Ecto neural progenitor cell (in vitro differentiated cells): ENCODE measurements around the gene RSAD1.
A peak's percentile ranks its signal among the peaks of the same experiment; 100 is the strongest.
"Not testable (repeated sequence)": the region's sequence is repeated elsewhere in the genome, so short reads cannot be mapped to it uniquely, and the experiment has no call there.

Experiments used
- DNase-seq: peaks from one replicate; pipeline ENCODE4 v3.0.0-alpha.2; 2018; ENCODE audit warnings: low spot score

The RSAD1 gene

DNA sequence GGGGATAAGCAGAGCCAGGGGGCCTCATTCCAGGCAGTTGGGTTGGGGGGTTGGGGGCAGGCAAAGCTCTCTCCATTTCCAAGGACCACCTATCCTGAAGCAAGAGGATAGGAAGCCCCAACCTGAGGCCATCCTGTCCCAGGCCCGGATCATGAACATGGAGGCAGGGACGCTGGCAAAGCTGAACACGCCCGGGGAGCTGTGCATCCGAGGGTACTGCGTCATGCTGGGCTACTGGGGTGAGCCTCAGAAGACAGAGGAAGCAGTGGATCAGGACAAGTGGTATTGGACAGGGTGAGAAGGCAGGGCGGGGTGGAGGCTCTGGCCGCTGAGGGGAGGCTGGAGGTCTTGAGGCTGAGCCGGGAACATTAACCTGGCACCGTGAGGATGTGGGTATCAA lies 6.4 kb upstream of the RSAD1 start:
- no peak for DNase-seq

DNA sequence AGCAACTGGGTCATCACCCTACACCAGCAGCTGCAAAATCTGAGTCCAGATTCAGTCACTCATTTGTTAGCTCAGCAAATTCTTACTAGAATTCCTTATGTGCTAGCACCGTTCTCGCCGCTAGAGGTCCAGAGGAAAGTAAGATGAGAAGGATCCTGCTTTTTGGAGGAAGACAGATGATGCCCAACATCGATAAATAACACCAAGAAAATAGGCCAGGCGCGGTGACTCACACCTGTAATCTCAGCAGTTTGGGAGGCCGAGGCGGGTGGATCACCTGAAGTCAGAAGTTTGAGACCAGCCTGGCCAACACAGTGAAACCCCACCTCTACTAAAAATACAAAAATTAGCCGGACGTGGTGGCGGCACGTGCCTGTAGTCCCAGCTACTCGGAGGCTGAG lies 5.9 kb upstream of the RSAD1 start:
- DNase-seq = not testable (repeated sequence)

GRCh38 chr17:50473901-50474300 lies 4.8 kb upstream of the RSAD1 start:
- DNase-seq = no peak

DNA sequence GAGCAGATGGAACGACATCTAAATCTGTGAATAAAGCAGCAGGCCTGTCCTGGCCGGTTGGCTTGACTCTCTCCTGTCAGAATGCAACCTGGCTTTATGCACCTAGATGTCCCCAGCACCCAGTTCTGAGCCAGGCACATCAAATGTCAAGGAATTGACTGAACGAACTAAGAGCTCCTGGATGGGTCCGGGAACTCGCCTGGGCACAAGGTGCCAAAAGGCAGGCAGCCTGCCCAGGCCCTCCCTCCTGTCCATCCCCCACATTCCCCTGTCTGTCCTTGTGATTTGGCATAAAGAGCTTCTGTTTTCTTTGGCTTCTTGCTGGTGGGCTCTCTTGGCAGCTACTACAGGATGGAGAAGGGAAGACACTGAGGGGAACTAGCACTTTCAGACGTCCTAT lies 4.1 kb upstream of the RSAD1 start:
- no peak for DNase-seq

GRCh38 chr17:50475362-50475761 lies 3.3 kb upstream of the RSAD1 start:
- DNase-seq = no peak

- DNase-seq = not testable (repeated sequence)
Measured at GRCh38 chr17:50475775-50476544, 2.7 kb upstream of the RSAD1 start.

GRCh38 chr17:50476545-50477315 lies 1.9 kb upstream of the RSAD1 start:
- DNase-seq = no peak

DNA sequence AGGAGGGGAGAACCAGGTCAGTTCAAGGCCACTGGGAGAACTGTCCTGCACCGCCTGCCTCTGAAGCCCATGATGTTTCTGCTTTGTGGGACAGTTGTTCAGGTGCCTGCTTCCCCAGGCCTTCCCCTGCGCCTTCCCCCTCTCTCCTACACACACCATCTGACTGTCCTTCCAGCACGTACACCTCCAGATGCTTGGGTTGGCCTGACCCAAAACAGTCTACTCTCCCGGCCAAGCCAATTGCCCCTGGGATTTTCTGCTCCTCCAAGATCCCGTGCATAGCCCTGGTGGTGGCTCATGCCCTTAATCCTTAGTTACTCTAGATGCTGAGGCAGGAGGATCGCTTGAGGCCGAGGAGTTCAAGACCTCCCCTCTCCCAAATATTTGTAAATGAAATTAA lies 684 bp upstream of the RSAD1 start:
- DNase-seq = no peak

GRCh38 chr17:50479522-50480141 lies 972 bp downstream of the RSAD1 start:
- DNase-seq = peak; percentile 89

GRCh38 chr17:50480142-50480764 lies 1.6 kb downstream of the RSAD1 start:
- no peak for DNase-seq

- no peak for DNase-seq
Measured at GRCh38 chr17:50480854-50481490, 2.3 kb downstream of the RSAD1 start.

- no peak for DNase-seq
Measured at GRCh38 chr17:50481648-50482047, 3.0 kb downstream of the RSAD1 start.

DNA sequence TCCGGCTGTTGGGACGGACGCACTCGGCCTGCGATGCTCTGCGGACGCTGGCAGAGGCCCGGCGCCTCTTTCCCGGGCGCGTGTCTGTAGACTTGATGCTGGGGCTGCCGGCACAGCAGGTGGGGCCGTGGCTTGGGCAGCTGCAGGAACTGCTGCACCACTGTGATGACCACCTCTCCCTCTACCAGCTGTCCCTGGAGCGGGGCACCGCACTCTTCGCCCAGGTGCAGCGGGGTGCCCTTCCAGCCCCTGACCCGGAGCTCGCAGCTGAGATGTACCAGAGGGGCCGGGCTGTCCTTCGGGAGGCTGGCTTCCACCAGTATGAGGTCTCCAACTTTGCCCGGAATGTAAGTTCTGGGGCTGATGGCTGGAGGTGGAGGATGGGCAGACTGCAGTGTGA lies 3.5 kb downstream of the RSAD1 start:
- DNase-seq = no peak

- DNase-seq = peak; percentile 92
Measured at GRCh38 chr17:50482516-50482915, 3.9 kb downstream of the RSAD1 start.

- DNase-seq = no peak
Measured at GRCh38 chr17:50483266-50483665, 4.6 kb downstream of the RSAD1 start.

DNA sequence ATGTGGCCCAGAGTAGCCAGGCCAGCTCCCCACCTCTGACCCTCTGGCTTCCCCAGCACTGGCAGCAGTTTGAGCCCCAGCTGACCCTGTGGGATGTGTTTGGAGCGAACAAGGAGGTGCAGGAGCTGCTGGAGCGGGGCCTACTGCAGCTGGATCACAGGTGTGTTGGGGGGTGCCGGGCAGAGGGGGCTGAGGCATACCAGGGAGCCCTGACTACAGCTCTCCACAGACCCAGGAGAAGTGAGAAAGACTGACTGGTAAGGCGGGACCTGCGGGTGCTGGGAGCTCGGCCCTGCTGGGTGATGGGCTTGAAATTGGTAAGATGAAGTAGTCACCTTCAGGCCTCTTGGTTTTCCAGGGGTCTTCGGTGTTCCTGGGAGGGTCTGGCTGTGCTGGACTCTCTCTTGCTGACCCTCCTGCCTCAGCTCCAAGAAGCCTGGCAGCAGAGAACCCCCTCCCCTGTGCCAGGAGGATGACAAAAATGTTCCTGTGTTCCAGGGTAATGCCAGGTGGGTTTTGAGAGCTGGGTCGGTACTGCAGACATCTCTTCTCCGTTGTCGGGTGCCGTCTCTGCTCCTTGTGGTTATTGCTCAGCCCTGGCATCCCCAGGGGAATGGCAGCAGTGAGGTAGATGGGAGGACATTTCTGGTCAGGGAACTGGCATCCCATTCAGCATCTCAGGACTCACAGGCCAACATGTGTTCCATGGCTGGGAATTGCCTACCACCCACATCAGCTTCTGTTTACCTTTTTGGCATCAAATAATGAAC lies 5.9 kb downstream of the RSAD1 start:
- DNase-seq = no peak

- no peak for DNase-seq
Measured at GRCh38 chr17:50487213-50488096, 8.8 kb downstream of the RSAD1 start.

DNA sequence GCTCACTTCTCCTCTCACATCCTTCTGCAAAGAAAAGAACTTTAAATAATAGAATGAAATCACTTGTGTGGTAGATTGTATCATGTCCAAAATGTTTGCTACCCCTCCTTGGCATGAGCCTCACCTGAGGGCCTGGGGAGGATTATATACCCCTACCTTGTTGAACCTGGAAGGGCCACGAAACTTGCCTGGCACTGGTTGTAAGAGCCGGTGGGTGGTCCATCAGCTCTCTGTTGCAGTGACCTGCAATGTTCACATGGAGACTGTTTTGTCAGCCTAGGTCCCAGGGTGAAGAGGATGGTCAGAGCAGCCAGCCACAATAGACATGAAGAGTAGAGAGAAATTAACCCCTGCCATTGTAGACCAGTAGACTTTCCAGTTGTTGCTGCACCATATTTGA lies 10.2 kb downstream of the RSAD1 start:
- no peak for DNase-seq

DNA sequence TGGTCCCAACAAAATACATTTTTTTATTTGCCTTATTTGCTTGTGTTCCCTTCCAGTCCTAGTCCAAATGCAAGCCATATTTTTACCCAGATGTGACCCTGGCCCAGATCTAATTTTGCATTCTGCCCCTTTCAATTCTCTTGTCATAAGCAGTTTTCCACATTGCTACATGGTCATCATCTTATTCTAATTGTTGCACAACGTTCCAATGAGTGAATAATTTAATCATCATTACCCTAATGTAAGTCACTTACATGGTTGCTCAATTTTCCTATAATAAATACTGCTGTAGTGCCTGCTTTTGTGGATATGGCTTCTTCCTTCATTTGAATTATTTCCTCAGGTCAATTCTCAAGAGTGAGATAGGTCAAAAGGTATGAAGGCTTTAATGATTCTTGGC lies 12.8 kb downstream of the RSAD1 start:
- no peak for DNase-seq

GRCh38 chr17:50492214-50492613 lies 13.6 kb downstream of the RSAD1 start:
- no peak for DNase-seq
